ENCODE results near the gene CDH13. TPM values are rescaled to one million over a fixed set of nuclear protein-coding genes. Genes with fewer than 3 reads are reported as not detected.

CDH13 gene
- polyA plus RNA-seq, 3 donors, result 8.6 to 12.8 (median 12.4) TPM

DNA sequence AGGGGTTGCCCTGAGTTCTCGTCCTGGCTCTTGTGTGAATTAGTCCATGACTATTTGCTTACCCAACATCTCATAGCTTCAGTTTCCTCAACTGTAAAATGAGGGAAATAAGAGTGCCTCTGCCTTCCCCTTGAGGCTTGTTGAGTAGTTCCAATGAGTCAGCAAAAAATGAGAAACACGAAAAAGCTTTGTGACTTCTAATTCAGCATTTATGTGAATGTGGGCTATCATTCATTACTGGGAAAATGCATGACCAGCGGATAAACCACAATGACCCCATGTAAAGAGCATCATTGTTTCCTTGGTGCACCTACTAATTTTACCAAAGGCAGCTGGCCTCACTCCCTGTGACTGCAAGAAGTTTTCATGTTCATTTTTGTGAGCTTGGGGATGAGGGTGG lies 806.4 kb downstream of the CDH13 start:
- DNase-seq (ENCODE audit: extremely low read depth in 1 of 11, low read depth in 9 of 11, low spot score in 4 of 11), result no peak

DNA sequence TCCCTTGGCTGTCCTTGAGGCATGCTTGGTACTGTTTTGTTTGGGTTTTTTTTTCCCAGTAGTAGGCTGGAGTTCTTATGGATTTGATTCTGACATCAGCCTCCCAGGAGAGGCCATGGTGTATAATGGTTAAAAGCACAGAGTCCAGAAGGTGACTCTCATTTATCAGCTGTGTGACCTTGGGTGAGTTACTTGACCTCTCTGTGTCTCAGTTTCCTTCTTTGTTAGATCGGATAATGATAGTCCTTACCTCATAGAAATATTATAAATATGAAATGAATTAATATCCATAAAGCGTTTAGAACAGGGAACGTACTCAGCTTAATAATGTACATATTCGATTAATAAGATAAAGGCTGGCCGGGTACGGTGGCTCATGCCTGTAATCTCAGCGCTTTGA lies 810.3 kb downstream of the CDH13 start:
- no peak for DNase-seq (ENCODE audit: extremely low read depth in 1 of 11, low read depth in 9 of 11, low spot score in 4 of 11)

DNA sequence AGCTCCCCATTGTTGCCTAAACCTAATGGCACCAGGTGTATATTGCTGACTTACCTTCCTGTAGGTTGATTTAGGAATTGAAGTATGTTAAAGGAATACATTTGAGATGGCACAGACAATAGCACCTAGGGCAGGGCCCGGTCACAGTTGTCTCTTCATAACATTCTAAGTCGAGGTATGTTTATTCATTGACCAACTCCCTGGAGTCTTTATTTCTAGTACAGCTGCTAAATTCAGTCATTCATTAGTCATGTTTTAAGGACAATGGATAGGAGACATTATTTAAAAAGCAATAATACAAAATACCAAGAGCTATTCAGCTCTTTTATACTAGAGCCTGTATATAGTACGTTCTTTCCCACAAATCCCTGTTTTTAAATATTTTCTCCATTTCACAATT lies 811.6 kb downstream of the CDH13 start:
- DNase-seq (ENCODE audit: extremely low read depth in 1 of 11, low read depth in 9 of 11, low spot score in 4 of 11), result no peak

DNA sequence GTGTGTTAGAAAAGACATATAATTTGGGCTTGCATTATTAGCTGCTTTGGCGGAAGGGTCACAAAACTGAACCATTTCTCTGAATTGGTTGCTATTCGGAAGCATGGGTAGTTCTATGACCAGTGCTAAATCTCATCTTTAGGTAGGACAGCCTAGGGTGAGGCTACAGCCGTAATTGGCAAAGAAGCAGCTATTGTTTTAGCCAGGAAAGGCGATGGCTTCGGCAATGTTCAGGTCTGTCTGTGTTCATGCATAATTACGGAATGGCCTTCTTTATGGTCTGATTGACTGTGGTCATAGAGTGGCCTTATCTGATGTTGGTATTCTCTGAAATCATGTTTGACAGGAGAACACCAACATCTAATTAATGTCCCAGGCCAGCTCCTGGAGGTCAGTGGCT lies 812.6 kb downstream of the CDH13 start:
- DNase-seq (ENCODE audit: extremely low read depth in 1 of 11, low read depth in 9 of 11, low spot score in 4 of 11), result no peak

DNA sequence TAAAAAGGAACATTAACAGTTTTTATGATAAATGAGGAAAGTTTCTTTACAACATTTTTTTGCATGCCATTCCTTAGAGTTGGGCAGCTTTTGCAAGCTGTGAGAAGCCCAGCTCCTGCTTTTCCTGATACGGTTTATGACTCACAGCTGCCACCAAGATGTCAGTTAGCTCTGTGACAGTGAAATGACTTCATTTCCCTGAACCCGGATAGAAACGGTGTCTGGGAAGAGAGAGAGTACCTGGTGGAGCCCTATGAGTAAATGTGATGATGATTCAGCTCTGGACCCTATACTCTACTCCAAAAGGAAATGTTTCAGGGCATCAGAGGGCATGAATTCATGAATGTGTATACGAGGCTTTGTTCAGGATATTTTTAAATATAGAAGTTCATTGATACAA lies 814.7 kb downstream of the CDH13 start:
- no peak for DNase-seq (ENCODE audit: extremely low read depth in 1 of 11, low read depth in 9 of 11, low spot score in 4 of 11)

DNA sequence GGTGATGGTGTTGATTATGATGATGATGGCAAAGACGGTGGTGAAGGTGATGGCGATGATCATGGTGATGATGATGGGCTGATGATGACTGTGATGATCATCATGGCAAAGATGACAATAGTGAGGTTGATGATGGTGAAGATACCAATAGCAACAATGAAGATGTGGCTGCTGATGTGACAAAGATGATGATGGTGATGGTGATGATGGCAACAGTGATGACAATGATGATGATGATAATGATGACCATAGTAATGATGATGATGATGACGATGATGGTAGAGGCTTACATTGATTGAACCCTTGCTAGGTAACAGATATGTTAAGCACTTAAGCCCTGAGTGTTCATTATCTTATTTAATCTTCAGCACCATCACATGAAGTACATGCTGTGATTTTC lies 817.2 kb downstream of the CDH13 start:
- no peak for DNase-seq (ENCODE audit: extremely low read depth in 1 of 11, low read depth in 9 of 11, low spot score in 4 of 11)

DNA sequence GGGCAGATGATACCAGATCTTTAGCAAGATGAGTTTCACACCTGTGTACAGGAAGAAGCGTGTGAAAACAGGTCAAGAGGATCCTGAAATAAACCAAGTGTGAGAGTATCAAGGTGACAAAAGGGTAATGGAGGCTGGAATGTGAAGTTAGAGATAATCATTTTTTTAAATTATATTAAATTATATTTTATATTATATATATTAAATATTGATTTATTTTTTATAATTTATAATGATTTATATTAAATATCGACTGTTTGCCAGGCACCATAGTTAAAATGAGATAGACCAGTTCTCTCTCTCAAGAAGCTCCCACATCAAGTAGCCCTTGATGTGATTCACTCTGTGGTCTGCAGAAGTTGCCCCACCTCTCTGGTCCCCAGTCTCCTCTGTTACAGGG lies 820.8 kb downstream of the CDH13 start:
- no peak for DNase-seq (ENCODE audit: extremely low read depth in 1 of 11, low read depth in 9 of 11, low spot score in 4 of 11)

DNA sequence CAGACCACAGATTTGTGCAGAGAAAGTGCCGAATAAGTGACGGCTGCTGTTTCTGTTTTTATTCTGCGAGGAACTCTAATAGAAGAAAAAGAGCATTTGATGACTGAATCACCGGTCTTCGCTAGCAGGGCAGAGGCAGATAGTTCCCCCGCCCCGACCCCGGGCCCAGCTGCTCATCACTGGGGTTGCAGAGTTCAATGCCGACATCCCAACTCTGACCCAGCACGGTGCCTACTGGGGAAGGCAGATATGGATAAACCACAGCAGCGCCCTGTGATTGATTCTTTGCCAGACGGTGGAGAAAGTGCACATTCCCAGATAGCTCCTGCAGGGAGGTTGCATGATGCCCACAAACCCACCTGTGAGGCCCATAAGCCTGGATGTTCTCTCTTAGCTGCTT lies 823.1 kb downstream of the CDH13 start:
- no peak for DNase-seq (ENCODE audit: extremely low read depth in 1 of 11, low read depth in 9 of 11, low spot score in 4 of 11)

DNA sequence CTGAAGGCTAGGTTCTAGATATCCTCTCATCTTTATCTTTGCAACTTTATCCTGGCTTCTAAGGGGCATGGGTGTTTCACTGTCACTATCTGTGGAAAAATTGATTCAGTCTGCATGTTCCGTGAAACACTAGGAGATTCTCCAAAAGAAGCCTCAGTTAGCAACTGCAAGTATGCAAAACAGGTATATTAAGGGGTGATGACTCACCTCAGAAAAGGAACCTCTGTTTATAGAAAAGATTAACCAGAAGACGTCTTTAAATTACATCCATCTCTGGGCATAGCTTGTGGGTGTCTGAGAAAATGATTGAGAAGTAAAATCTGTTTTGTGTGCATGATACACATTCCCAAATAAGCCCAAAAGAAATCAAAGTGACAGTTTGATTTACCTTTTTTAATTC lies 827.2 kb downstream of the CDH13 start:
- DNase-seq (ENCODE audit: extremely low read depth in 1 of 11, low read depth in 9 of 11, low spot score in 4 of 11), result no peak

DNA sequence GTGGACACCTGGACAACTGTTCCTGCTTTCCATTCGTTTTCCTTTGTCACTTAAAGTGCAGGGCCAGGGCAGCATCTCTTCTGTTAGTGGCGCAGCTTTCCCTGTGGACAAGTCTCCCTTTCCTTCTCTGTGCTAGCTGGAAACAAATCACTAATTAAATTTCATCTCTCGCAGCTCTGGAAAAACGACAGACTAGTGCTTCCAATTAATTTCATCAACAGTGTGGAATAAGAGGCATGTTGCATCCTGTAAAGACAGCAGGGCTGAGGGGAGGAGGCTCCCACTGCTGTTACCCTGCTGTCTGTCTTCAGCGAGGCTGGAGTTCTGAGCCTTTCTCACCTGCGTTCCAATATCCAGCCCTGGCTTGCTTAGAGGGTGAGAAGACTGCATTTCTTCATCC lies 828.9 kb downstream of the CDH13 start:
- no peak for DNase-seq (ENCODE audit: extremely low read depth in 1 of 11, low read depth in 9 of 11, low spot score in 4 of 11)

DNA sequence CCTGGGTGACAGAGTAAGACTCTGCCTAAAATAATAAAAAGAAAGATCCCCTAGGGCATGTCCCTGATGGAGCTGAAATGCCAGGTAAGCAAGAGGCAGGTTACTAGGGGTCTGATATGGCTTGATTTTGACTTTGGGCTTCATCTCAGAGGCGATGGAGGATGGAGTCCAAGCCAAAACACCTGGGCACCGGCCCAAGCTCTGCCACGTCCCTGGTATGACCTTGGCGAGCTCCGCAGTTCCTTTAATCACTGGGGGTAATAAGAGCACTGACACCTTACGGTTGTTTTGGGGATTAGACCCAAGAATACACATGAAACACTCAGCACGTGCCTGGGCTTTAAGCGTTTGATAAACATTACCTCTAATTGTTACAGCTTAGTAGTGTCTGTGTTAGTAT lies 830.2 kb downstream of the CDH13 start:
- DNase-seq (ENCODE audit: extremely low read depth in 1 of 11, low read depth in 9 of 11, low spot score in 4 of 11), result no peak

DNA sequence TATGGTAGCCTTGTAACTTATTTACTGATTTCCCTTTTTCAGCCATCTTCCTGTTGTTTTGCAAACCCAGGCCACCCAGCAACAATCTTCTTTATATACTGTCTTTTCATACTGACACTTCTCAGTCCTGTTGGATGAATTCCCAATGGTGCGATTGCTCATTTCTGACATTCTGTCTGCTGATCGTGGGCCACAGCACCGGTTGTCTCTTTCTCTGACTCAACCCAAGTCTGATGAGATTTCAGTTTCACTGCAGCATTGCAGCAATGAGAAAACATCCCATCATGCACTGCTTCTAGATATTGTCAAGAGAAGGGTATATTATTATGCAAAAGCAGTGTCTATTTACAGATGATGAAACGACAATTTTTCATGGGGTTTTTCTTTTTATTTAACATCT lies 831.8 kb downstream of the CDH13 start:
- DNase-seq (ENCODE audit: extremely low read depth in 1 of 11, low read depth in 9 of 11, low spot score in 4 of 11), result no peak

DNA sequence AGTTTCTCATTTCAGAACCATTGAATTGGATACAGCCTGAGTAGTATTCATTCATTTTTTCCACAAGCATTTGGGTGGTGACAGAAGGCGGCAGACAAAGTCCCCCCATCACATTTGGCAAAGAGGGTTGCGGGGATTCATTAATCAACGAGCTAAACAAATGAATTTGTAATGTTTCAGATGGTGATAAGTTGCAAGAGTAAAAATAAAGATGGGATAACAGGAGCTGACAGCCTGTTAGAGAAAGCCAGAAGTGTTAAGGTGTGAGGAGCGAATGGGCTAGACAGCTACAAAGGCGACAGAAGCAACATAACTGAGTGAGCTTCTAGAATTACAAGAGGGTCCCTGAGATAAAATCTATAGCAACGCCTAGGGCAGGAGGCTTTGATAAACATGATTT lies 838.2 kb downstream of the CDH13 start:
- DNase-seq (ENCODE audit: extremely low read depth in 1 of 11, low read depth in 9 of 11, low spot score in 4 of 11), result no peak

DNA sequence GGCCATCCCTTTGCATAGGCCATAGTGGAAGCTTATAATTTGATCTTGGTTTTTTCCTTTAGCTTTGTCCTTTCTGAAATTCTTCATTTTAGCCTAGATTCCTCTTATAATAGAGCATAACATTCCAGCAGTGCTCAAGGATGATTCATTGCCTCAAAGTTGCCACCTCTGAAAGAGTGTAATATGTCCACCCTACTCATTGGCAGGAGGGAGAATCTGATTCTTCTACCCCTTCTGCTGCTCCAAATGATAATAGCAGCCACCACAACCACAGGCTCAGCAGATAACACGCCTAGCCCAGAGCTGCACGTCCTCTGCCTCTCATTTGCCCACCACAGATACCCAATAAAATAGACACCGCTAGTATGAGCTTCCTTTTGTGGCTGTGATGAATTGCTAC lies 843.6 kb downstream of the CDH13 start:
- no peak for DNase-seq (ENCODE audit: extremely low read depth in 1 of 11, low read depth in 9 of 11, low spot score in 4 of 11)

DNA sequence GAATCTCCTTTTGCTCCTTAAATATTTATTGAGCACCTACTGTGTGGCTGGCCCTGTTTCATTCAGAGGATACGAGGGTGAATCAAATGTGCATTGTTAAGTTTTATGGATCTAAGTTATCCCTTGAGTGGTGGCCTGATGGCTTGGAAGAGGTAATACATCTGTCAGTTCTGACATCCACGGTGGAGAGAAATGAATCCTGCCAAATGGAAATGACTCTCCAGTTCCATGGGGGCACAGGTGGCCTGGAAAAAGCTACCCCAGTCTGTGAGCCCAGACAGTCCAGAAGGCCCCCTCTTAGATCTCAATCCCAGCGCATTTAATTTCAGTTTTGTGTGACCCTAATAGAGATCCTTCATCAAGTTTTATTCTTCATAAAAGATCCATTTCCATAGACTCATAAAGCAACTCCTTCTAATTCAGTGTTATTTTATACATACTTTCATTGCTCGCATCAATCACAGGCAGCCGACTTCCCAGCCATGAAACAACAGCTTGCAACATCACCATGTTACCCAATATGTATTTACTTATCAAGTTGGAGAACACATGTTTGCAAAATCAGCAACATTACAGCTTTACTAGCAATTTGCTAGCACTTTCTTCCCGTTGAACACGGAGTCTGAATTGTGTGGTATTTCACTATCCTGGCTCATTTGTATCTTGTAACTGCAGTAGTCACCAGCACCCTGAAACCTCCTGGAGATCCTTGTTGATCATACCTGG lies 846.2 kb downstream of the CDH13 start:
- no peak for DNase-seq (ENCODE audit: extremely low read depth in 1 of 11, low read depth in 9 of 11, low spot score in 4 of 11)

DNA sequence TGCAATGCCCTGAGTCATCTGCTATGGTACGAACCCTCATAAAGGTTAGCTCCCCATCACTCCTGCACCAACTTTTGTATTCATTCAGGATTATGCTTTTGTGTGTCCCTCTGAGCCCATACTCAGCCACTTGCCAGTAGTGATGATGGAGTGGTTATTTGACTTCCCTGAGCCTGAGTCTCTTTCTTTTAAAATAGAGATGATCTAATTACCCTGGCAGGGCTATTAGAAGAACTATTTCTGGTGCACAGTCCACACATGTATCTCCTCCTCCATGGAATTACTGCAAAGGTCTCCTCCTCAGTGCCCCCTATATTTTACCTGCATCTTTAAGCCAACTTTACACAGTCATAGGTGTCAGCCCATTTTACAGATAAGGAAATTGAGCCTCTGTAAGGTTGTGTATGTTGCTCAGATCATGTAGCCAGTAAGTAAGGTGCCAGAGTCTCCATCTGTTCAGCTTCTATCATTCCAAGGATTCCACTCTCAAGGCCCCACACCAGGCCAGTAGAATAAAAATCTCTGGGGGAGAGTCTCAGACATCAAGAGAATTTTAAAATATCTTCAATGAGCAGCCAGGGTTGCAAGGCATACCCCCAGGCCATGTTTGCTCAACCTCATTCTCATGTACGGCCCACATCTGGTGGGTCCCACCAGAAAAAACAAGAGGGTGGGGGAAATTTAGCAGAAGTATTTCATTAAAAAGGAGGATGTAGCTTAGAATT lies 847.3 kb downstream of the CDH13 start:
- DNase-seq (ENCODE audit: extremely low read depth in 1 of 11, low read depth in 9 of 11, low spot score in 4 of 11), result no peak

DNA sequence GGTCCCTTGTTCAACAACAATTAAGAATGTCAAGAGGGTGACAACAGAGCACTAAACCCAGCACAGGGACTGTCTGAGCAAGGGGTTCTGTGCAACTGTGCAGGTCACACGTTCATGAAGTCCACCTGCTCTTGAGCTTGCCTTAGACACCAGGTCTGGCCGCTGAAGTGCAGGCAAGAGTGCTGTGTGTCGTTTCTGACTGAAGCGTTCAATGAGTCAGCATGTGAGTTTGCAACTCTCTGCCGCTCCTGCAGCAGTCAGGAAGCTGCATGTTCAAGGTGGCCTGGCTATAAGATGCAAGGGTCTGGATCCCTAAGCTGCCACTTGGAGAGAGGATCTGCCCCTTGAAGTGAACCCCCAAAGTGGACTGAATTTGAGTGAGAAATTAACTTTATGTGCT lies 848.3 kb downstream of the CDH13 start:
- no peak for DNase-seq (ENCODE audit: extremely low read depth in 1 of 11, low read depth in 9 of 11, low spot score in 4 of 11)

DNA sequence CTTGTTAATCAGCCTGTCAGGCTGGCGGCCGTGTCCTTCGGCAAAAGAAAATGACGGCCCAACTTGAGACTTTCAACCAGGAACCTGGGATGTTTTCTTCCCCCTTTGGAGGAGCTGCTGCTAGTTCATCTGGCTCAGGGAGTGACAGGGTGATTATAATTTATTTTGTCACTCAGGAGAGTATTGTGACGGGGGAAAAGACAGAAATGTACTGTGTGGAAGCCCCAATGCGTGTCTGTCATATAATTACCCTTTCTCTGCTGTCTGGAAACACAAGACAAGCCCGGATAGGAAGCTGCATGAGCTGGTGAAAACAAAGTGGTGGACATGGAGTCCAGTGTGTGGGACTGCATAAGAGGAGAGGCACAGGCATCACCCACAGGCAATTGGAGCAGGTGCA lies 854.8 kb downstream of the CDH13 start:
- DNase-seq (ENCODE audit: extremely low read depth in 1 of 11, low read depth in 9 of 11, low spot score in 4 of 11), result no peak

DNA sequence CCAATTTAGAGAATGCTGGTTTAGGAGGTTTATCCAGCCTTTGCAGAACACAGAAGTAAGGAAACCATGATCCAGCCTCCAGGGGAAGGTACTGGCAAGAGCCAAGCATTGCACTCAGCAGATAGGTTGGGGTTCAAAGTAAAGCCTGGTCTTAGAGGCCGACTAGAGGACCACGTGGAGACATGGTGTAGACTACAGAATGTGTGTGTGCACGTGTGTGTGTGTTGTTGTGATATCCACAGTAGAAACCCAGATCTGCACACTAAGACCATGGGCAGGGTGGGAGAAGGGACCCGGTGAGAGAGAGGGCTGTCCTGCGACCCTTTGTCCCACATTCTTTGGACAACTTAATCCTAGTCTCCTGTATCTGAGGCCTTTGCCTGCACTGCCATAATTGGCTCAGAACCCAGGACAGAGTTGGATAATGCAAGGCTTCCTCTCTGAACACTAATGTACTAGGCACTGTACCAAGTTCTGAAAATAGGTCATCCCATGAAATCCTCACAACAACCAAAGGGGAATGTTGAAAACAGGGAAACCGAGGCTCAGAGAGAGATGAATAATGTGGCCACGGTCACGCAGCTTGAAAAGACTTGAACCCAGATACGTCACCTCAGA lies 855.9 kb downstream of the CDH13 start:
- no peak for DNase-seq (ENCODE audit: extremely low read depth in 1 of 11, low read depth in 9 of 11, low spot score in 4 of 11)

DNA sequence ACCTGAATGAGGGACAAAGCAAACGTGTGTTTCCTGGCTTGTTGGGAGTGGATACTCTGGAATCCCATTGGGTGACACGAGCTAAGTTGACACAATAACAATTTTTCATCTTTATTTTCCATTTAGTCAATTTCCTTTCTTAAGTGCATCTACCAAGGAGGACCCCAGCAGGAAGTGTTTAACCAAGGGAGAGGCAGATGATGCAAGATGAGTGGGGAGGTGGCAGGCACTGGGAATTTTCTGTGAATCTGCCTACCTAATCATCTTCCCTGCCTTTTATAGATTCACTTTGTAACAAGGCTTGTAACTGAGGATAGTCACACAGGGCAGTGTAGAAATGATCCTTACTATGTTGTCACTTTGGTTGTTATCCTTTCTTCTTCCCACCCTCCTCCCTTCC lies 863.3 kb downstream of the CDH13 start:
- no peak for DNase-seq (ENCODE audit: extremely low read depth in 1 of 11, low read depth in 9 of 11, low spot score in 4 of 11)

DNA sequence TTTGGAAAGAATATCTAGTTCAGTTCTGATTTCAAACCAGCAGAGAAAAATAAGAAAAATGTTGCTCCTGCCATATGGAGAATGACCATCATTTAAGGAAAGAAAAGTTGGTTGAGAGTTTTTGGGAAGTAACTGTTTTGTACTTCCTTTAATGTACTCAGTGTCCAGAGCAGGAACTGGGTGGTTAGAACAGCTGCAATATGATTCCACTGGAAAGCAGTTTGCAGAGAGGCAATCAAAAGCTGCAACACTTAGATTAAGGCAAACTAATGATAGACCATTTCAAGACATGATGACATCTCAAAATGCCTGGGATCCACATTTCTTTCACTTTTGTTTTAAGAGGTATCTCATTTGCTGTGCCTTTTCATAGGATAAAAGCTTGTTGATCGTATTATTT lies 867.7 kb downstream of the CDH13 start:
- DNase-seq (ENCODE audit: extremely low read depth in 1 of 11, low read depth in 9 of 11, low spot score in 4 of 11), result no peak

Measured in renal cortex interstitium (tissue), 11 donors.